RWPE1 (cell line): ENCODE data around the gene MEIS2.

Source experiments
- CTCF ChIA-PET: fragments of 350-600 bp; sonication (Branson Sonifier 250); formaldehyde crosslinking; extraction: SDS; loops from one replicate; lab custom pipeline; 2021; lab: Yijun Ruan, JAX
- POLR2A ChIA-PET: fragments of 400-600 bp; formaldehyde crosslinking; extraction: SDS; loops from one replicate; lab custom pipeline; 2020; ENCODE audit warnings: antibody characterized with exemption; ENCODE audit not compliant: low non-redundant PET; lab: Yijun Ruan, JAX
- DNase-seq: peaks from one replicate; pipeline ENCODE4 v3.0.0; 2012; ENCODE audit warnings: low spot score
- H3K27ac ChIP-seq: fragments of 450-650 bp; 2 replicates; pipeline ENCODE4 v1.5.1; 2017
- CTCF ChIP-seq: fragments of 450-650 bp; conservative IDR thresholded peaks from 2 replicates; pipeline ENCODE4 v1.5.1; 2017; ENCODE audit warnings: low read depth, mild to moderate bottlenecking

MEIS2 gene

GRCh38 chr15:37103475-37104423 is 3.4 kb upstream of the MEIS2 start:
- ChIA-PET CTCF (no interaction called here), POLR2A (no interaction called here)
- DNase-seq, result no peak
- no peak for TF ChIP-seq CTCF
- no peak overlapping the region for H3K27ac ChIP-seq

GRCh38 chr15:37103163-37103435 is 2.8 kb upstream of the MEIS2 start:
- H3K27ac ChIP-seq, result no peak overlapping the region
- TF ChIP-seq CTCF, result no peak
- POLR2A ChIA-PET, result no interaction called here
- CTCF ChIA-PET, result interaction anchor here (0.7 kb wide), 1 partner anchor 1813 kb away, joined by 3 read pairs; no protein-coding TSS in a partner anchor
- no peak for DNase-seq

- H3K27ac ChIP-seq, result no peak overlapping the region
- TF ChIP-seq CTCF, result no peak
- DNase-seq, result no peak
- CTCF ChIA-PET, result interaction anchor here (0.7 kb wide), 1 partner anchor 1812 kb away, joined by 3 read pairs; no protein-coding TSS in a partner anchor
- POLR2A ChIA-PET, result no interaction called here
Measured at GRCh38 chr15:37102305-37103162, 2.2 kb upstream of the MEIS2 start.

GRCh38 chr15:37101980-37102304 is 1.6 kb upstream of the MEIS2 start:
- no peak overlapping the region for H3K27ac ChIP-seq
- ChIA-PET POLR2A (interaction anchor here (0.7 kb wide), 1 partner anchor 1150 kb away, joined by 3 read pairs; the partner anchor contains the start of gene SPRED1), CTCF (no interaction called here)
- no peak for TF ChIP-seq CTCF
- no peak for DNase-seq

GRCh38 chr15:37100966-37101215 is 542 bp upstream of the MEIS2 start:
- no peak overlapping the region for H3K27ac ChIP-seq
- CTCF ChIA-PET, result interaction anchor here (0.7 to 0.9 kb wide), 2 partner anchors 175 to 218 kb away, joined by 4 to 6 read pairs; no protein-coding TSS in a partner anchor
- POLR2A ChIA-PET, result no interaction called here
- peak; percentile 41 for DNase-seq
- TF ChIP-seq CTCF, result no peak

- ChIA-PET CTCF (interaction anchor here (0.7 kb wide), 1 partner anchor 1701 kb away, joined by 4 read pairs; no protein-coding TSS in a partner anchor), POLR2A (interaction anchor here (0.7 kb wide), 1 partner anchor 217 kb away, joined by 5 read pairs; no protein-coding TSS in a partner anchor)
- no peak for TF ChIP-seq CTCF
- no peak for DNase-seq
- H3K27ac ChIP-seq, result no peak overlapping the region
Measured at GRCh38 chr15:37099319-37100108, 835 bp downstream of the MEIS2 start.
